Measurements from ENCODE around the gene CRTC3. TPM values are rescaled to one million over a fixed set of nuclear protein-coding genes. Genes with fewer than 3 reads are reported as not detected.

CRTC3 gene
- total RNA-seq, 1 experiment from 2014 or later, result 35.3 TPM

GRCh38 chr15:90620379-90621067 lies 90.8 kb downstream of the CRTC3 start:
- no peak overlapping the region for H3K27ac ChIP-seq (ENCODE audit: low read depth, low read length, poor library complexity, severe bottlenecking)
- intact Hi-C loops (cut with micrococcal nuclease; ENCODE audit: unreplicated experiment), result no loop called here
- H3K9me3 ChIP-seq (ENCODE audit: low read depth, low read length, poor library complexity, severe bottlenecking), result no peaks in the 10 kb centered on the region
- H3K36me3 ChIP-seq (ENCODE audit: insufficient read depth, low read length, poor library complexity, severe bottlenecking), result no peaks in the 10 kb centered on the region
- no peaks in the 10 kb centered on the region for H3K4me1 ChIP-seq (ENCODE audit: insufficient read depth, low read length, poor library complexity, severe bottlenecking)
- TF ChIP-seq CTCF (conservative IDR thresholded peaks at IDR 0.05; ENCODE audit: low read depth, low read length) (no peak), EZH2 (IDR thresholded peaks at IDR 0.05; ENCODE audit: borderline replicate concordance, low read depth, low read length, poor library complexity, severe bottlenecking) (no peak)
- no peak overlapping the region for H3K4me3 ChIP-seq (ENCODE audit: low read depth, low read length, poor library complexity, severe bottlenecking)
- ChIA-PET CTCF (no interaction called here), POLR2A (ENCODE audit: low non-redundant PET) (no interaction called here)
- BruUV-seq (replicated peaks), result no TSS peak
- no peak for DNase-seq (ENCODE audit: low spot score)
- H3K27me3 ChIP-seq (replicated peaks; ENCODE audit: insufficient read depth, low read depth, low read length, poor library complexity), result no peaks in the 10 kb centered on the region

DNA sequence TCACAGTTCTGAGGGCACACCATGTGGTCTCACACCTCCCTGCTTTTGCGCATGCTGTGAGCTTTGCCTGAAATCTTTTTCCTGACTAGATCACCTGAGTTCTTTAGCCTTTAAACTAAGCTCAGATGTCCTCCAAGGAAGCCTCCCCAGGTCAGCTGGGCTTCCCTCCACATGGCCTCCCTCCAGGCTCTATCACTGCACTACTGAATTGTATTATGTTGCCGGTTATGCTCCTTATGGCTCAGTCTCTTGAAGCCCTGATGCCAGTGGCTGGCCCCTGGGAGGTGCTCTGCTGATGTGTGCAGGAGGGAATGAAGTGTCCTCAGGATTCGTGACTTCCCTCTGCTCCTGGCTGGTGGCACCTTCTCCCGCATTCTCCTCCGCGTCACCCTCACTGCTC lies 94.1 kb downstream of the CRTC3 start:
- Histone ChIP-seq H3K9me3 (ENCODE audit: low read depth, low read length, poor library complexity, severe bottlenecking) (no peaks in the 10 kb centered on the region), H3K27ac (ENCODE audit: low read depth, low read length, poor library complexity, severe bottlenecking) (no peak overlapping the region), H3K36me3 (ENCODE audit: insufficient read depth, low read length, poor library complexity, severe bottlenecking) (no peaks in the 10 kb centered on the region), H3K27me3 (replicated peaks; ENCODE audit: insufficient read depth, low read depth, low read length, poor library complexity) (no peaks in the 10 kb centered on the region), H3K4me3 (ENCODE audit: low read depth, low read length, poor library complexity, severe bottlenecking) (no peak overlapping the region), H3K4me1 (ENCODE audit: insufficient read depth, low read length, poor library complexity, severe bottlenecking) (no peaks in the 10 kb centered on the region)
- TF ChIP-seq EZH2 (IDR thresholded peaks at IDR 0.05; ENCODE audit: borderline replicate concordance, low read depth, low read length, poor library complexity, severe bottlenecking) (no peak), CTCF (conservative IDR thresholded peaks at IDR 0.05; ENCODE audit: low read depth, low read length) (no peak)
- intact Hi-C loops (cut with micrococcal nuclease; ENCODE audit: unreplicated experiment), result no loop called here
- CTCF ChIA-PET, result no interaction called here
- no peak for DNase-seq (ENCODE audit: low spot score)
- POLR2A ChIA-PET (ENCODE audit: low non-redundant PET), result no interaction called here
- BruUV-seq (replicated peaks), result no TSS peak

DNA sequence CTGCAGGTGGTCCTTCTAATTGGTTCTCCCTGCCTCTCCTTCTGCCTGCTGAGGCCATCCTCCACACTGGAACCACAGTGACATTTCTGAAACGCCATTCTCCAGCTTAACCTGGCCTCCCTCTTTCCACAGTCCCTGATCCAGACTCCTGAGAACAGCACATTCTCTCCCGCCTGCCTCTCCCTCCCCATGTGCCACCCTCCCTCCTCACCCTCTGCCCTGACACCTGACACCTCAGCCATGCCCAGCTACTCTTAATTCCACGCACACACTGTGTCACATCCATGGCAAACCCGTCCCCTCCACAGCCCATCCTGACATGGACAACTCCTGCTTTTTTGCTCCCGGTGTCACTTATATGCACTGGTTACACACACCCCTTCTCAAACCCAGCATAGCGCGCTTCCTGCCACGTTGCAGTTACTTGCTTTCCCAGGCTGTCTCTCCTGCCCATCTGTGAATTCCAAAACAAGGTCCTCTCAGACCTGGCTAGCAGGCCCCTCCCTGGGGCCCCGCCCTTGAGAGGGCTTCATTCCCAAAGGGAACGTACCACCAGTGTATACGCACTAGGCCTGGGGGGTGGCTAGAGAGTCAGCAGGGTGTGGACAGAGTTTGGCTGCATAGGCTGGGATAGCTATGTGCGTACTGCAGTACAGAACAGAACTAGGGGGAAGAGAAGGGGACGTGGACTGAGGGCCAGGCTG lies 94.7 kb downstream of the CRTC3 start:
- no TSS peak for BruUV-seq (replicated peaks)
- Histone ChIP-seq H3K4me3 (ENCODE audit: low read depth, low read length, poor library complexity, severe bottlenecking) (no peak overlapping the region), H3K9me3 (ENCODE audit: low read depth, low read length, poor library complexity, severe bottlenecking) (no peaks in the 10 kb centered on the region), H3K27me3 (replicated peaks; ENCODE audit: insufficient read depth, low read depth, low read length, poor library complexity) (no peaks in the 10 kb centered on the region), H3K4me1 (ENCODE audit: insufficient read depth, low read length, poor library complexity, severe bottlenecking) (no peaks in the 10 kb centered on the region), H3K36me3 (ENCODE audit: insufficient read depth, low read length, poor library complexity, severe bottlenecking) (peaks cover 4% of the 10 kb centered on the region), H3K27ac (ENCODE audit: low read depth, low read length, poor library complexity, severe bottlenecking) (no peak overlapping the region)
- intact Hi-C loops (cut with micrococcal nuclease; ENCODE audit: unreplicated experiment), result no loop called here
- DNase-seq (ENCODE audit: low spot score), result no peak
- TF ChIP-seq EZH2 (IDR thresholded peaks at IDR 0.05; ENCODE audit: borderline replicate concordance, low read depth, low read length, poor library complexity, severe bottlenecking) (no peak), CTCF (conservative IDR thresholded peaks at IDR 0.05; ENCODE audit: low read depth, low read length) (no peak)
- ChIA-PET POLR2A (ENCODE audit: low non-redundant PET) (no interaction called here), CTCF (no interaction called here)

All from A673 (cell line).